NCI-H345 (cell line): Measurements from ENCODE around the gene KMT2B.
"Not testable (repeated sequence)": the region's sequence is repeated elsewhere in the genome, so short reads cannot be mapped to it uniquely, and the experiment has no call there.

Experiments
- DNase-seq: peaks from one replicate; lab custom pipeline; 2025; lab: John Stamatoyannopoulos, UW

KMT2B gene

GRCh38 chr19:35756377-35757230, 38.8 kb downstream of the KMT2B start, which contains the start of gene HSPB6:
Gene HSPB6 (minus strand): TSS chr19:35757029. CDS start chr19:35757008, 21 bp downstream.
- DNase-seq = no peak

GRCh38 chr19:35757231-35757748, 39.5 kb downstream of the KMT2B start:
- peak; percentile 70 for DNase-seq

DNA sequence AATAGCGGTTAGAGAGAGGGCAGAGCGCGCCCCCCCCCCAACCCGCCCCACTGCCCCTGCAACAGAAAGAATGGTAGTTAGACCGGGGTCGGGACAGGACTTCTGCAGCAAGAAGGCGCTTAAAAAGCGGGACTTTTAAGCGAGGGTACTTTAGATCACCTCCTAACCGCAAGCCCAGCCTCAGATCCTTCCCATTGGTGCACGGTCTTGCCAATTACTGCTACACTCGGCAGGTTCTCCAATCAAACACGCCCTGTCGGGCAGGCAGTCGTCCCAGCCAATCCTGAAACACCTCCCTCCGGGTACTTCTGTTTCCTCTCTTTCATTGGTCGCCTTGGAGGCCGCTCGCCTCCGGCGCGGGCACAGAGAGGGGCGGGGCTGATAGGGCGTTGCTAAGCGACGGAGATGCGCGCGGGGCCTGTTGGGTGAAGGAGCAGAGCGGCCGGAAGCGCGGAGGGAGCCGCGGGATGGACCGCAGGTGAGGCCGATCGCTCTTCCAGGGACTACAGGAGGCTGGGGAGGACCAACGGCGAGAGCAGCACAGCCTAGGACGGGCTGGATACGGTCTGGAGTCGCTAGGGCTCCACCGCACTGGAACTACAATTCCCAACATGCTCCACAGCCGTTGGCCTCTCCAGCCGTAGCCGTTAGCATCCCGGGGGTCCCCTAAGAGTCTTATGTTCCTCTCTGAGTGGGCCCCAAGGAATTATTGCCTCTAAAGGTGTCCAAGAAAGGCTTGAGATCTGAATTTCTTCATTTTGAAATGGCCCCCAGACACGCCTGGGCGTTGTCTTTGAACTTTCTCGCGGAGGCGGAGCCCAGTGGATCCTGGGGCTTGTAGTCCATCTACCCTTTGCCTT, 40.2 kb downstream of the KMT2B start, which contains the start of gene PROSER3:
Gene PROSER3, plus strand, starts transcription at position 428 of the 860 bp plus-strand sequence. Its CDS starts 40 bp downstream, at position 468.
- peak; percentile 100 for DNase-seq

GRCh38 chr19:35759697-35760096, 41.9 kb downstream of the KMT2B start:
- no peak for DNase-seq

DNA sequence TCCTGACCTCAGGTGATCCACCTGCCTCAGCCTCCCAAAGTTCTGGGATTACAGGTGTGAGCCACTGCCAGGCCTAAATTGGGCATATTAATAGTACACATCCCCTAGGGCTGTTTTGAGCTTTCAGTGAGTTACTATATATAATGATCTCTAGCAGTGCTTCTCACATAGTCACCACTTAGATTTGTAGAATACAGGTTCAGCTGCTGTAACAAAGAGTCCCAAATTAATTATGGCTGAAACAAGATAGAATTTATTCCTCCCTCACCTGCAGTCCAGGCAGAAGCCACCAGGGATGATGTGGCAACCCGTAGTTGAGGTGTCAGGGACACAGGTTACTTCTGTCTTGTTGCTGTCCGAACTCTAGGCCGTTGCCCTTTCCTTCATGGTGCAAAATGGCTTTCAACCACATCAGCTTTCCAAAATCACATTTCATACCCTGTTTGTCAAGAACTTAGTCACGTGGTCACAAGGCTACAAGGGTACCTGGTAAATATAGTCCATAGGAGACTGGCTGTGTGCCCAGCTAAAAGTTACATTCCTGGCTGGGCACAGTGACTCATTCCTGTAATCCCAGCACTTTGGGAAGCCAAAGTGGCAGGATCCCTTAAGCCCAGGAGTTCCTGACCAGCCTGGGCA, 43.0 kb downstream of the KMT2B start:
- no peak for DNase-seq

DNA sequence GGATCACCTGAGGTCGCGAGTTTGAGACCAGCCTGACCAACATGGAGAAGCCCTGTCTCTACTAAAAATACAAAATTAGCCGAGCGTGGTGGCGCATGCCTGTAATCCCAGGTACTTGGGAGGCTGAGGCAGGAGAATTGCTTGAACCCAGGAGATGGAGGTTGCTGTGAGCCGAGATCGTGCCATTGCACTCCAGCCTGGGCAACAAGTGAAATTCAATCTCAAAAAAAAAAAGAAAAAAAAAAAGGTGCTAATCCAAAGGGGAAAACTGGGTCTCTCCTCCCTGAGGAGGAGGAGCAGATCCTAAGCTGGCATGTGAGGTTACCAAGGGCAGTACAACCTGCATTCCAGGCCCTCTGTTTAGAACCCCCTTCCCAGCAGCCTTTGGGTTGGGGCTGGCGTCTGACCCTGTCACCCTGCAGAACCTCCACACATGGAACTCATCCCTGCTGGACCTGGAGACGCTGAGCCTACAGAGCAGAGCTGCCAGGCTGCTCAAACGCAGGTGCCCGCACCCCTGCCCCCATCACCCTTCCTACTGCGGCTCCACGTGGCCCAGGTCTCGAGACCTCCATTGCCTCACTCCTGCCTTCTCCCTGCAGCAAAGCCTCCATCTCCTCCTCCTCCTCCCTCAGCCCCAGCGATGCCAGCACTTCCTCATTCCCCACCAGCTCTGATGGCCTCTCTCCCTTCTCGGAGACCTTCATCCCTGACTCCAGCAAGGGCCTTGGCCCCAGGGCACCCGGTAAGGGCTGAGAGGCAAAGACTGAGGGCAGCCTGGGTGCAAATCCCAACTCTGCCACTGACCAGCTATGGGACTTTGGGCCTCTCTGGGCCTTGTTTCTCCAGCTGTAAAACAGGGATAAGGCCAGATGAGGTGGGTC, 46.9 kb downstream of the KMT2B start:
- no peak for DNase-seq

DNA sequence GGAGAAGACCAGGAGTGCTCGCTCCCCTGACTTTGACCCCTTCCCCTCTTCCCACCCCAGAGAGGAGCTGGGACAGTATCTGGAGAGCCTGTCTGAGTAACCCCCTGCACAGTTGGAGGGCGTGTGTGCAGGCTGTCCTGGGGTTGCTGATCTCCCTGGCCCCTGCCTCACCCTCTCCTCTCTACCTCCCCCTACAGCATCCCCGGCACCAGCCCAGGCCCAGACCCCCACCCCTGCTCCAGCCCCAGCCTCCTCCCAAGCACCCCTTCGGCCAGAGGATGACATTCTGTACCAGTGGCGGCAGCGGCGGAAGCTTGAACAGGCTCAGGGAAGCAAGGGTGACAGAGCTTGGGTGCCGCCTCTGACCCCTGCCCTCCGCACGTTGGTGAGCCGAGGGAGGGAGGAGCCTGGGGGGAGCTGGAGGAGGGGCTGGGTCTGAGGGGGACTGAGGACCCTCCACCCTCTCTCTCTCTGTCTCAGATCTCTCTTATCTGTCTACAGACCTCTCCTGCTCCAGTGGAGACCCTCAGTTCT, 48.8 kb downstream of the KMT2B start:
- no peak for DNase-seq

DNA sequence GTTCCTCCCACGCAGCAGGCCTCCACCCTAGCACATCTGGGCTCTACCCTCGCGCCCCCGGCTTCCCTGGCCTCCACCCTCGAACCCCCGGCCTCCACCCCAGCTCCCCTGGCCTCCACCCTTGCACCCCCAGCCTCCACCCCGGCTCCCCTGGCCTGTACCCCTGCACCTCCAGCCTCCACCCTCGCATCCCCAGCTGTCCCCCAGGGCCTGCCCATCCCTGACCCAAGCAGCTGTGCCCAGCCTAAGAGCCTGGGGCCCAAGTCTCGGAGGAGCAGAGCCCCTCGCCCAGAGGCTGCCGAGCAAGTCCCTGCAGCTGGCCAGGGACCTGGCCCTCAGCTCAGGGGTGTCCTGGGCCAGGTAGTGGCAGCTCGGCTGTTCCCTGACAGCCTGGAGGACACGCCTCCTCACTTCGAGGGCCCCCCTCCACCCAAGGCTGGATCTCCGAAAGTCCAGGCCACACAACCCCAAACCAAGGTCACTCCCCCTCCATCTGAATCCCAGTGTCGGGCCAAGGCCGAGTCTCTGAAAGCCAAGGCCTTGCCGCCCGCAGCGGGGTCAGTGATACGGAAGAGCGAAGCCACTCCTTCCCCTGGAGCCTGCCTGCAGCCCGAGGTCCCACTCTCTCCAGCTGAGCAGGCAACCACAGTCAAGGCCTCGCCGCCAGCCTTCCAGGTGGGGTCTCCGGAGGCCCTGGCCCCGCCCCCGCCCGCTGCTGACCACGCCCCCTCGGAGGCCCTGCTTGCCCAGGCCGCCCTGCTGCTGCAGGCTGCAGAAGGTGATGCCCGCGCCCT, 49.7 kb downstream of the KMT2B start:
- DNase-seq = no peak

DNA sequence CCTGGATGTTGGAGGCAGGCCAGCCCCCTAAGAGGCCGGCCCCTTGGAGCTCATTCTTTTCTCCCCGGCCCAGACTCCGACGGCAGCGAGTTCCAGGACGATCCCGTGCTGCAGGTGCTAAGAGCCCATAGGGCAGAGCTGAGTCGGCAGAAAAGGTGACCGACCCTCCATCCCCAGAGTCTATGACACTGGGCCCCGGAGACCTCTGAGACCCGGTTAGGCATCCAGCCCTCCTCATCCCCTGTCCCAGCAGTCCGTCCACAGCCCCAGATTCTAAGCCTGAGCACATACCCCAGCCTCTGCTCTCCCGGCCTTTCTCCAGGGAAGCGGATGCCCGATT, 50.2 kb downstream of the KMT2B start:
- no peak for DNase-seq

GRCh38 chr19:35772362-35772761, 54.6 kb downstream of the KMT2B start:
- not testable (repeated sequence) for DNase-seq

GRCh38 chr19:35773020-35773806, 55.4 kb downstream of the KMT2B start:
- DNase-seq = no peak

DNA sequence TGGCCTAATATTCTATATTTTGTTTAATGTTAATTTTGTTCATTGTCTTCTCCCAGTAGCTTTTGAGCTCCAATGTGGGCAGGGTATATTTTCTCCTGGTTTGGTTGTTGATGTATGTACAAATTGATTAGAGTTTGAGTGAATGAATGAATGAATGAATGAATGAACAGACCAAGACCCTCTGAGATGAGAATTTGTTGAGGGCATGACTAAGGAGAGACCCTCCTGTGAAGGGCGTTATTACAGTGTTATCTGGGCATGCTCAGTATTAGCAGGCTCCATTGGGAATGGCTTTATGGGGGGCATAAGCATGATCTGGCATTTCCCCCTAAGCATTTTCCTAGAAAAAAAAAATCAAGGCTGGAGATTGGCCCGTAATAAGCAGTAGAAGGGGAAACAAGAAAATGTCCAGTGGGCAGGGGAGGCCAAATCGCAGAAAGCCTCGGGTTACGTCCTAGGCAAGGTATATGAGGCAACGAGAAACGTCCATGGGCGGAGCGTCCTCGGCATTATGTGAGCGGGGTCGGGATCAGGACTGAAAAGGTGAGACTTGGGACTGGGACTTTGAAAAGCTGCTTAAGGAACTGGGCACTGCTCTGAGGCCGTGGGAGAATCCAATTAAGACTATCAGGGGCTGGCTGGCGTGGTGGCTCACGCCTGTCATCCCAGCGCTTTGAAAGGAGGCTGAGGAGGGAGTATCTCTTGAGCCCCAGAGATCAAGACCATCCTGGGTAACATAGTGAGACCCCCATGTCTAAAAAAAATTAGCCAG, 56.7 kb downstream of the KMT2B start:
- DNase-seq = no peak

- DNase-seq = no peak
Measured at GRCh38 chr19:35775046-35775297, 57.2 kb downstream of the KMT2B start.

DNA sequence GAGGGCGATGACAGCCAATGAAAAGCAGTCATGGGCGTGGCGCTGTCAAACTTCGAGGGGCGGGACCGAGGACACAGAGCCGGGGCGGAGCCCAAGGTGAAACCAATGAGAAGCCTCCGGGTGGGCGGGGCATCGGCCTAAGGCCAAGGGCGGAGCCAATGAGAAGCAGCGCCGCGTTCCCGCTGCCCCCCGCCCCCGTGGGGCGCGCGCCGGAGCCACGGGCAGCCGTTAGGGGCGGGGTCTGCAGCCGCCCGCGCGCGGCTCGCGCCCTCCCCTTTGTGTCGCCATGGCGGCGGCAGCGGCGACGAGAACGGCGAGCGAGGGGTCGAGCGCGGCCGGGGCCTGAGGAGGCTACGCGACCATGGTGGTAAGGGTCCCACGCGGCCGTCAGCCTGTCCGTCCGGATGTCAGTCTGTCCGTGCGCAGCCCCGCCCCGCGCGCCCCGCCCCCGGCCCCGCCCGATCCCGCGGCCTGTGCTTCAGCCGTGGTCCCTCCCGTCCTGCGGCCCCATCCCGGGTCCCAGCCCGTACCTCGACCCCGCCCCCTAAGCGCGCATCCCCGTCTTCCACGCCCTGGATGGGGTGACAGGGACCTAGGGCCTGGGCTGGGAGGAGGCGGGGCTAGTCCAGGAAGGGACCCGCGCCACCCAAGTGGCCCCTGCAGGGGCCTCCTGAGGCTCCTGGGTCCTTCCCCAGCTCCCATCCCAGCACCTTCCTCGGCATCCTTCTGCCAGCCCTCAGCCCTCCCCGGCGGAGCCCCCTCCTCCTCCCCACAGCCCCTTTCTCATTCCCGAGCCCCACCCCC, 57.7 kb downstream of the KMT2B start, which contains the start of gene ARHGAP33:
Gene ARHGAP33, plus strand, starts transcription at position 267 of the 804 bp plus-strand sequence. Its CDS starts 95 bp downstream, at position 362.
- DNase-seq = peak; percentile 100

GRCh38 chr19:35776102-35776788, 58.4 kb downstream of the KMT2B start:
- peak; percentile 51 for DNase-seq

- DNase-seq = no peak
Measured at GRCh38 chr19:35777086-35777841, 59.5 kb downstream of the KMT2B start.
